HG02885 (cell line): Measurements from ENCODE around the gene TECTA.

Experiments
- ATAC-seq: cut with Tn5 transposase; IDR thresholded peaks from one replicate; pipeline ENCODE4 v1.9.1; 2021; ENCODE audit warnings: mild to moderate bottlenecking; ENCODE audit not compliant: unreplicated experiment, poor library complexity

The TECTA gene

GRCh38 chr11:121100943-121101342 lies at the start of gene TECTA:
Gene TECTA (plus strand): TSS chr11:121101243. CDS start chr11:121102666, 1,423 bp downstream.
- ATAC-seq = no peak

GRCh38 chr11:121053244-121053643 lies 47.8 kb upstream of the TECTA start:
- ATAC-seq = no peak

GRCh38 chr11:121054266-121054665 lies 46.8 kb upstream of the TECTA start:
- no peak for ATAC-seq

- no peak for ATAC-seq
Measured at GRCh38 chr11:121055076-121055475, 46.0 kb upstream of the TECTA start.

GRCh38 chr11:121057922-121058321 lies 43.1 kb upstream of the TECTA start:
- no peak for ATAC-seq

GRCh38 chr11:121058941-121059340 lies 42.1 kb upstream of the TECTA start:
- no peak for ATAC-seq

- peak; percentile 98 for ATAC-seq
Measured at GRCh38 chr11:121059605-121060004, 41.4 kb upstream of the TECTA start.

GRCh38 chr11:121063728-121064127 lies 37.3 kb upstream of the TECTA start:
- no peak for ATAC-seq

GRCh38 chr11:121066623-121067022 lies 34.4 kb upstream of the TECTA start:
- ATAC-seq = no peak

GRCh38 chr11:121067026-121067425 lies 34.0 kb upstream of the TECTA start:
- ATAC-seq = no peak

GRCh38 chr11:121067453-121067852 lies 33.6 kb upstream of the TECTA start:
- no peak for ATAC-seq

- no peak for ATAC-seq
Measured at GRCh38 chr11:121067962-121068647, 32.9 kb upstream of the TECTA start.

- no peak for ATAC-seq
Measured at GRCh38 chr11:121068787-121069186, 32.3 kb upstream of the TECTA start.

GRCh38 chr11:121070951-121071845 lies 29.8 kb upstream of the TECTA start:
- ATAC-seq = no peak

GRCh38 chr11:121071846-121072450 lies 29.1 kb upstream of the TECTA start:
- ATAC-seq = no peak

- ATAC-seq = no peak
Measured at GRCh38 chr11:121081321-121081720, 19.7 kb upstream of the TECTA start.

- ATAC-seq = no peak
Measured at GRCh38 chr11:121082219-121082618, 18.8 kb upstream of the TECTA start.

- ATAC-seq = no peak
Measured at GRCh38 chr11:121082670-121083069, 18.4 kb upstream of the TECTA start.

GRCh38 chr11:121086866-121087265 lies 14.2 kb upstream of the TECTA start:
- ATAC-seq = no peak

- no peak for ATAC-seq
Measured at GRCh38 chr11:121089566-121089965, 11.5 kb upstream of the TECTA start.

- no peak for ATAC-seq
Measured at GRCh38 chr11:121090145-121090721, 10.8 kb upstream of the TECTA start.
